HCT116 (cell line): ENCODE results near the gene ELAPOR1. TPM values are rescaled to one million over a fixed set of nuclear protein-coding genes. Genes with fewer than 3 reads are reported as not detected.

ENCODE experiments used
- ATAC-seq: fragments of 200-7000 bp; cut with Tn5 transposase; 2 replicates; pipeline ENCODE4 v1.9.1; 2020; ENCODE audit warnings: mild to moderate bottlenecking, moderate library complexity
- BruUV-seq: library from RNA; stranded (reverse); fragments of 400-500 nt; replicated peaks from 2 replicates; lab custom pipeline; 2021; lab: Mats Ljungman, UMichigan
- CTCF ChIA-PET: fragments of 300-600 bp; sonication (Branson Sonifier 250); formaldehyde crosslinking; loops from one replicate; lab custom pipeline; 2021; ENCODE audit warnings: antibody characterized with exemption; lab: Charles Lee
- POLR2A ChIA-PET: fragments of 300-600, 350-600 bp; sonication (Branson Sonifier 250); formaldehyde crosslinking; loops from one replicate; lab custom pipeline; 2021; ENCODE audit warnings: antibody characterized with exemption; lab: Charles Lee
- RAD21 ChIA-PET, 2 experiments: fragments of 300-600 bp; sonication (Branson Sonifier 250); formaldehyde crosslinking; loops; one replicate each; lab custom pipeline; 2023; ENCODE audit warnings: low total read pairs in 2 of 2; ENCODE audit not compliant: uncharacterized antibody in 2 of 2, unreplicated experiment in 2 of 2, low non-redundant PET in 1 of 2; lab: Charles Lee
- DNase-seq: peaks from one replicate; pipeline ENCODE4 v3.0.0-alpha.2; 2010; ENCODE audit warnings: low read depth, low spot score
- H2AFZ ChIP-seq: fragments of 200-600 bp; shearing (Covaris generic), sonication (generic); 2 replicates; pipeline ENCODE4 v1.6.1; 2017; ENCODE audit warnings: low read depth, mixed run types, mixed read lengths, antibody characterized with exemption, low read length; ENCODE audit not compliant: poor library complexity, severe bottlenecking
- H3K27ac ChIP-seq: 2 replicates; pipeline ENCODE4 v1.5.1; 2012; ENCODE audit warnings: low read depth, low read length
- H3K27me3 ChIP-seq: fragments of 200-600 bp; sonication (generic); 2 replicates; pipeline ENCODE4 v1.6.1; 2016; ENCODE audit warnings: mixed run types, low read length, mixed read lengths; ENCODE audit not compliant: insufficient read depth
- H3K36me3 ChIP-seq, 2 experiments: fragments of 200-500 bp in 1 of 2; fragments of 200-600 bp in 1 of 2; sonication (Bioruptor generic) in 1 of 2; sonication (generic) in 1 of 2; 2 replicates each; pipeline versions ENCODE4 v1.5.1 to v1.6.1; 2014 to 2016; ENCODE audit warnings: low read length in 2 of 2, inconsistent platforms in 1 of 2, mixed read lengths in 1 of 2, mixed run types in 1 of 2; ENCODE audit not compliant: insufficient read depth in 2 of 2, control insufficient read depth in 1 of 2
- H3K4me1 ChIP-seq, 2 experiments: fragments of 200-600 bp in 1 of 2; sonication (generic) in 1 of 2; 2 replicates each; pipeline versions ENCODE4 v1.5.1 to v1.6.1; 2012 to 2017; ENCODE audit warnings: low read length in 2 of 2, inconsistent platforms in 1 of 2, mild to moderate bottlenecking in 1 of 2, mixed read lengths in 1 of 2, mixed run types in 1 of 2, moderate library complexity in 1 of 2; ENCODE audit not compliant: insufficient read depth in 2 of 2, control insufficient read depth in 1 of 2
- H3K4me2 ChIP-seq: fragments of 200-600 bp; sonication (generic); 2 replicates; pipeline ENCODE4 v1.6.1; 2017; ENCODE audit warnings: mixed run types, low read length, mixed read lengths
- H3K4me3 ChIP-seq, 2 experiments: fragments of 200-600 bp in 1 of 2; sonication (generic) in 1 of 2; replicated peaks in 1 of 2; 2 replicates each; pipeline ENCODE4 v1.5.1; 2011 to 2016; ENCODE audit warnings: low read length in 2 of 2, control low read depth in 1 of 2, low read depth in 1 of 2, mild to moderate bottlenecking in 1 of 2, mixed read lengths in 1 of 2, mixed run types in 1 of 2
- H3K79me2 ChIP-seq: fragments of 200-600 bp; sonication (generic); 2 replicates; pipeline ENCODE4 v1.6.1; 2017; ENCODE audit warnings: mild to moderate bottlenecking, mixed run types, low read length, moderate library complexity, mixed read lengths; ENCODE audit not compliant: insufficient read depth
- H3K9ac ChIP-seq: fragments of 200-600 bp; sonication (generic); 2 replicates; pipeline ENCODE4 v1.6.1; 2016; ENCODE audit warnings: low read length, mixed read lengths
- H3K9me2 ChIP-seq: fragments of 200-600 bp; sonication (generic), shearing (Covaris generic); 2 replicates; pipeline ENCODE4 v1.6.1; 2017; ENCODE audit warnings: mixed run types, mild to moderate bottlenecking, moderate library complexity; ENCODE audit not compliant: insufficient read depth
- H3K9me3 ChIP-seq, 2 experiments: fragments of 200-500 bp in 1 of 2; fragments of 200-600 bp in 1 of 2; sonication (Bioruptor generic) in 1 of 2; sonication (generic) in 1 of 2; 2 replicates each; pipeline ENCODE4 v1.6.1; 2014 to 2017; ENCODE audit warnings: low read length in 2 of 2, mixed read lengths in 2 of 2, inconsistent platforms in 1 of 2, low read depth in 1 of 2, mild to moderate bottlenecking in 1 of 2, mixed run types in 1 of 2, moderate library complexity in 1 of 2; ENCODE audit not compliant: control insufficient read depth in 1 of 2, insufficient read depth in 1 of 2
- H4K20me1 ChIP-seq: fragments of 200-600 bp; sonication (generic), shearing (Covaris generic); 2 replicates; pipeline ENCODE4 v1.6.1; 2017; ENCODE audit warnings: mixed run types, mild to moderate bottlenecking, moderate library complexity; ENCODE audit not compliant: insufficient read depth
- ATF3 ChIP-seq: IDR thresholded peaks from 2 replicates; pipeline ENCODE4 v1.6.1; 2012
- CBX3 ChIP-seq: IDR thresholded peaks from 2 replicates; pipeline ENCODE4 v1.6.1; 2012; ENCODE audit warnings: low read depth
- CEBPB ChIP-seq: IDR thresholded peaks from 2 replicates; pipeline ENCODE4 v1.6.1; 2012; ENCODE audit warnings: low read depth
- CTCF ChIP-seq, 3 experiments: fragments of 200-600 bp in 1 of 3; sonication (generic) in 1 of 3; IDR thresholded peaks in 2 of 3; conservative IDR thresholded peaks in 1 of 3; 2 replicates each; pipeline ENCODE4 v1.5.1; 2012 to 2017; ENCODE audit warnings: low read depth in 2 of 3, low read length in 2 of 3, antibody characterized with exemption in 1 of 3, borderline replicate concordance in 1 of 3, control low read depth in 1 of 3, mild to moderate bottlenecking in 1 of 3, mixed read lengths in 1 of 3, mixed run types in 1 of 3, moderate library complexity in 1 of 3; ENCODE audit not compliant: insufficient read depth in 1 of 3
- EGR1 ChIP-seq: IDR thresholded peaks from 2 replicates; pipeline ENCODE4 v1.6.1; 2012; ENCODE audit warnings: low read depth
- EZH2phosphoT487 ChIP-seq: fragments of 200-600 bp; IDR thresholded peaks from 2 replicates; pipeline ENCODE4 v1.6.1; 2018; ENCODE audit warnings: antibody characterized with exemption, borderline replicate concordance
- FOSL1 ChIP-seq: IDR thresholded peaks from 2 replicates; pipeline ENCODE4 v1.6.1; 2012; ENCODE audit warnings: low read depth
- JUND ChIP-seq: IDR thresholded peaks from 2 replicates; pipeline ENCODE4 v1.6.1; 2012
- RAD21 ChIP-seq: IDR thresholded peaks from 2 replicates; pipeline ENCODE4 v1.6.1; 2012; ENCODE audit warnings: low read depth, mild to moderate bottlenecking
- SIN3A ChIP-seq: IDR thresholded peaks from 2 replicates; pipeline ENCODE4 v1.6.1; 2012; ENCODE audit warnings: low read depth
- SP1 ChIP-seq: IDR thresholded peaks from 2 replicates; pipeline ENCODE4 v1.6.1; 2012; ENCODE audit warnings: low read depth
- TCF7L2 ChIP-seq: IDR thresholded peaks from 2 replicates; pipeline ENCODE4 v1.7.0; 2011; ENCODE audit warnings: borderline replicate concordance, inconsistent platforms; ENCODE audit not compliant: insufficient read depth, insufficient read length; ENCODE audit errors: extremely low read depth
- YY1 ChIP-seq: IDR thresholded peaks from 2 replicates; pipeline ENCODE4 v1.6.1; 2011; ENCODE audit warnings: low read length, low read depth, moderate library complexity, mild to moderate bottlenecking; ENCODE audit not compliant: insufficient replicate concordance; ENCODE audit errors: extremely low read depth
- ZNF274 ChIP-seq: fragments of 200-500 bp; sonication (Bioruptor generic); IDR thresholded peaks from 2 replicates; pipeline ENCODE4 v1.6.1; 2014; ENCODE audit warnings: mild to moderate bottlenecking, low read depth, low read length, inconsistent platforms
- intact Hi-C: fragments of 100-400 bp; cut with micrococcal nuclease; formaldehyde crosslinking; loops from 2 replicates; pipeline ENCODE4 v1.10.0; 2022
- total RNA-seq: library from RNA; stranded (reverse); gene quantifications from one replicate; pipeline ENCODE4 v1.2.1, GENCODE V29; 2021; ENCODE audit not compliant: unreplicated experiment

Gene ELAPOR1
- total RNA-seq, 1 experiment from 2014 or later, result 0.57 TPM

GRCh38 chr1:109094871-109095270, 19.0 kb upstream of the ELAPOR1 start (continued):
- TF ChIP-seq SIN3A (no peak), EZH2phosphoT487 (no peak), ATF3 (no peak), TCF7L2 (no peak)

GRCh38 chr1:109095631-109096030, 18.3 kb upstream of the ELAPOR1 start:
- H3K79me2 ChIP-seq, result peaks cover 31% of the 10 kb centered on the region

More at GRCh38 chr1:109095631-109096030, 18.3 kb upstream of the ELAPOR1 start:
- DNase-seq (no peak), ATAC-seq (no peak)
- BruUV-seq, result no TSS peak
- POLR2A ChIA-PET, result no interaction called here
- H3K9me3 ChIP-seq, result no peaks in the 10 kb centered on the region
- intact Hi-C loops, result no loop called here
- CTCF ChIA-PET, result interaction anchor here (0.6 to 1.0 kb wide), 2 partner anchors 17 to 24 kb away, joined by 3 to 4 read pairs; a partner anchor contains a TSS
- H3K4me2 ChIP-seq, result no peak overlapping the region
- H3K36me3 ChIP-seq, result peaks cover 0 to 7% of the 10 kb centered on the region in 2 experiments; a peak in 1 of 4 replicates
- RAD21 ChIA-PET, result no interaction called here
- no peak overlapping the region for H3K4me3 ChIP-seq
- H3K27me3 ChIP-seq, result no peaks in the 10 kb centered on the region
- peaks cover 0 to 17% of the 10 kb centered on the region in 2 experiments; a peak in 2 of 4 replicates for H3K4me1 ChIP-seq
- H4K20me1 ChIP-seq, result no peaks in the 10 kb centered on the region
- no peak overlapping the region for H3K27ac ChIP-seq
- TF ChIP-seq FOSL1, result no peak
- TF ChIP-seq EGR1, result no peak
- no peak for TF ChIP-seq CTCF (IDR thresholded peaks at IDR 0.05 in 2 of 3, conservative IDR thresholded peaks at IDR 0.05 in 1 of 3; ENCODE audit: borderline replicate concordance in 1 of 3, insufficient read depth in 1 of 3, low read depth in 2 of 3, low read length in 2 of 3)
- TF ChIP-seq TCF7L2, result no peak
- no peak for TF ChIP-seq YY1
- TF ChIP-seq SP1, result no peak
- no peak for TF ChIP-seq RAD21
- TF ChIP-seq JUND, result no peak
- TF ChIP-seq ZNF274, result no peak
- no peak for TF ChIP-seq CBX3
- no peak for TF ChIP-seq ATF3
- no peak for TF ChIP-seq CEBPB
- H2AFZ ChIP-seq, result no peak overlapping the region
- no peak overlapping the region for H3K9ac ChIP-seq
- H3K9me2 ChIP-seq, result no peaks in the 10 kb centered on the region
